ENCODE data around the gene SALL1. TPM values are rescaled to one million over a fixed set of nuclear protein-coding genes. Genes with fewer than 3 reads are reported as not detected.

The SALL1 gene
- total and polyA plus RNA-seq, 2 of the 4 experiments (the other 2 are of a cell fraction), result 0.90 to 5.2 TPM

- Histone ChIP-seq H3K36me3 (ENCODE audit: control insufficient read depth, insufficient read depth, low read length) (no peaks in the 10 kb centered on the region), H3K23ac (ENCODE audit: low read depth, low read length) (no peak overlapping the region), H3K9ac (ENCODE audit: low read depth, low read length) (no peak overlapping the region), H2AFZ (replicated peaks; ENCODE audit: low read length, poor library complexity) (no peak overlapping the region), H3K9me1 (ENCODE audit: insufficient read depth, low read length) (no peaks in the 10 kb centered on the region), H4K20me1 (ENCODE audit: insufficient read depth, low read length) (no peaks in the 10 kb centered on the region), H4K5ac (ENCODE audit: low read depth, low read length) (no peak overlapping the region), H3K9me3 (ENCODE audit: control insufficient read depth, insufficient read depth, low read length) (no peaks in the 10 kb centered on the region), H2BK120ac (ENCODE audit: low read depth, low read length) (no peak overlapping the region), H2BK15ac (ENCODE audit: low read depth, low read length) (no peak overlapping the region), H3K4ac (ENCODE audit: low read depth, low read length) (no peak overlapping the region), H3K4me2 (ENCODE audit: low read depth, low read length) (no peak overlapping the region), H4K8ac (ENCODE audit: low read depth in 2 of 2, low read length in 2 of 2) (no peak overlapping the region), H2BK20ac (ENCODE audit: low read depth, low read length) (no peak overlapping the region), H3K4me3 (ENCODE audit: insufficient read depth, low read depth, low read length) (no peak overlapping the region), H2AK5ac (ENCODE audit: low read depth, low read length) (no peak overlapping the region), H4K91ac (ENCODE audit: insufficient read depth, low read depth, low read length) (no peak overlapping the region), H3K27me3 (ENCODE audit: control insufficient read depth, insufficient read depth, low read length) (peaks cover 10% of the 10 kb centered on the region), H2BK5ac (ENCODE audit: low read depth, low read length, poor library complexity, severe bottlenecking) (no peak overlapping the region), H3K56ac (ENCODE audit: extremely low read depth, insufficient read depth, low read length) (no peak overlapping the region), H2AK9ac (replicated peaks; ENCODE audit: low read depth, low read length, poor library complexity) (no peak overlapping the region), H3K27ac (ENCODE audit: insufficient read depth, low read length) (no peak overlapping the region), H3K79me1 (ENCODE audit: low read depth in 1 of 2, low read length in 2 of 2) (no peaks in the 10 kb centered on the region), H3K4me1 (ENCODE audit: control insufficient read depth, insufficient read depth, low read length) (no peaks in the 10 kb centered on the region), H3K14ac (replicated peaks; ENCODE audit: low read depth, low read length) (no peak overlapping the region), H3K18ac (ENCODE audit: low read depth, low read length) (no peak overlapping the region)
- intact Hi-C loops (cut with micrococcal nuclease) (no loop called here), dilution Hi-C loops (cut with HindIII; ENCODE audit: low sequenced_read_pairs, unreplicated experiment) (no loop called here), in situ Hi-C loops (cut with MboI; ENCODE audit: low sequenced_read_pairs) (no loop called here)
- ChIA-PET CTCF (no interaction called here), POLR2A (ENCODE audit: unreplicated experiment) (no interaction called here)
- TF ChIP-seq RCOR1 (IDR thresholded peaks at IDR 0.05; ENCODE audit: insufficient replicate concordance, low read length) (no peak), CTCF (conservative IDR thresholded peaks at IDR 0.05; ENCODE audit: low read depth, low read length) (no peak), MAFK (IDR thresholded peaks at IDR 0.05; ENCODE audit: low read depth, low read length) (no peak), RAD21 (IDR thresholded peaks at IDR 0.05; ENCODE audit: low read length) (no peak), NFE2L2 (IDR thresholded peaks at IDR 0.05; ENCODE audit: low read depth, low read length) (no peak), CEBPB (IDR thresholded peaks at IDR 0.05; ENCODE audit: low read depth, low read length) (no peak), POLR2A (IDR thresholded peaks at IDR 0.05; ENCODE audit: low read depth, low read length) (no peak), MAZ (IDR thresholded peaks at IDR 0.05; ENCODE audit: borderline replicate concordance, low read depth, low read length) (no peak), BHLHE40 (IDR thresholded peaks at IDR 0.05; ENCODE audit: low read depth, low read length) (no peak), CHD1 (IDR thresholded peaks at IDR 0.05; ENCODE audit: low read depth, low read length) (no peak), FOS (IDR thresholded peaks at IDR 0.05; ENCODE audit: low read depth, low read length) (no peak), ELK1 (IDR thresholded peaks at IDR 0.05; ENCODE audit: borderline replicate concordance, low read depth, low read length) (no peak), USF2 (IDR thresholded peaks at IDR 0.05; ENCODE audit: low read depth, low read length) (no peak), MXI1 (IDR thresholded peaks at IDR 0.05; ENCODE audit: borderline replicate concordance, low read depth, low read length) (no peak), SMC3 (IDR thresholded peaks at IDR 0.05; ENCODE audit: low read depth, low read length) (no peak), RFX5 (IDR thresholded peaks at IDR 0.05; ENCODE audit: low read depth, low read length) (no peak)
- no peak for DNase-seq
- WGBS, 2 experiments (ENCODE audit: extremely low coverage in 2 of 2, insufficient read length in 1 of 2), result no CpG with 5 or more reads among the region's 2 CpGs
- no TSS peak for BruUV-seq (replicated peaks)
- no peak for ATAC-seq (ENCODE audit: low read depth)
Observed at GRCh38 chr16:51106535-51106934, 44.5 kb downstream of the SALL1 start.
